Inflammatory macrophage treated with lipopolysaccharide for 4 hours (primary cell): Measurements from ENCODE around the gene LPIN1.
A peak's percentile ranks its signal among the peaks of the same experiment; 100 is the strongest.

Experiments
- DNase-seq: peaks from one replicate; pipeline ENCODE4 v3.0.0-alpha.2; 2020

LPIN1 gene

GRCh38 chr2:11765501-11765900 is 19.1 kb downstream of the LPIN1 start:
- no peak for DNase-seq

GRCh38 chr2:11766016-11766415 is 19.6 kb downstream of the LPIN1 start:
- no peak for DNase-seq

GRCh38 chr2:11767779-11768178 is 21.3 kb downstream of the LPIN1 start:
- no peak for DNase-seq

- no peak for DNase-seq
Measured at GRCh38 chr2:11768946-11769345, 22.5 kb downstream of the LPIN1 start.

GRCh38 chr2:11769516-11769915 is 23.1 kb downstream of the LPIN1 start:
- DNase-seq = no peak

- no peak for DNase-seq
Measured at GRCh38 chr2:11770531-11771188, 24.2 kb downstream of the LPIN1 start.

- no peak for DNase-seq
Measured at GRCh38 chr2:11771971-11772615, 25.7 kb downstream of the LPIN1 start.

- no peak for DNase-seq
Measured at GRCh38 chr2:11773111-11773510, 26.7 kb downstream of the LPIN1 start.

- DNase-seq = no peak
Measured at GRCh38 chr2:11773747-11774525, 27.5 kb downstream of the LPIN1 start.

GRCh38 chr2:11774600-11774999 is 28.2 kb downstream of the LPIN1 start:
- DNase-seq = no peak

- DNase-seq = peak; percentile 69
Measured at GRCh38 chr2:11775384-11775783, 29.0 kb downstream of the LPIN1 start.

GRCh38 chr2:11777066-11777782 is 30.8 kb downstream of the LPIN1 start:
- DNase-seq = peak; percentile 3

GRCh38 chr2:11777886-11778415 is 31.5 kb downstream of the LPIN1 start:
- no peak for DNase-seq

GRCh38 chr2:11778416-11778815 is 32.0 kb downstream of the LPIN1 start:
- DNase-seq = peak; percentile 15

- peak; percentile 73 for DNase-seq
Measured at GRCh38 chr2:11778923-11779757, 32.7 kb downstream of the LPIN1 start.

- no peak for DNase-seq
Measured at GRCh38 chr2:11781602-11782001, 35.2 kb downstream of the LPIN1 start.

GRCh38 chr2:11784280-11784679 is 37.8 kb downstream of the LPIN1 start:
- no peak for DNase-seq

GRCh38 chr2:11784747-11785610 is 38.5 kb downstream of the LPIN1 start:
- no peak for DNase-seq

- DNase-seq = no peak
Measured at GRCh38 chr2:11785611-11785940, 39.1 kb downstream of the LPIN1 start.

GRCh38 chr2:11786191-11786590 is 39.8 kb downstream of the LPIN1 start:
- no peak for DNase-seq

- no peak for DNase-seq
Measured at GRCh38 chr2:11786592-11786991, 40.2 kb downstream of the LPIN1 start.
